HTERT RPE-1 (cell line): Measurements from ENCODE around the gene OR8A1.
"Not testable (repeated sequence)": the region's sequence is repeated elsewhere in the genome, so short reads cannot be mapped to it uniquely, and the experiment has no call there.

Source experiments
- in situ Hi-C: fragments of 300-500 bp; cut with MboI; formaldehyde crosslinking; loops from 4 replicates; pipeline ENCODE4 v1.14.3; 2020; ENCODE audit warnings: low sequenced_read_pairs

OR8A1 gene

GRCh38 chr11:124591430-124591829 lies 21.6 kb downstream of the OR8A1 start:
- in situ Hi-C loops, result no loop called here

GRCh38 chr11:124592627-124593026 lies 22.8 kb downstream of the OR8A1 start:
- in situ Hi-C loops, result no loop called here

- in situ Hi-C loops, result no loop called here
These were observed 25.5 kb downstream of the OR8A1 start for GRCh38 chr11:124595302-124595701.

- in situ Hi-C loops, result no loop called here
These were observed 27.8 kb downstream of the OR8A1 start for GRCh38 chr11:124597626-124598025.

DNA sequence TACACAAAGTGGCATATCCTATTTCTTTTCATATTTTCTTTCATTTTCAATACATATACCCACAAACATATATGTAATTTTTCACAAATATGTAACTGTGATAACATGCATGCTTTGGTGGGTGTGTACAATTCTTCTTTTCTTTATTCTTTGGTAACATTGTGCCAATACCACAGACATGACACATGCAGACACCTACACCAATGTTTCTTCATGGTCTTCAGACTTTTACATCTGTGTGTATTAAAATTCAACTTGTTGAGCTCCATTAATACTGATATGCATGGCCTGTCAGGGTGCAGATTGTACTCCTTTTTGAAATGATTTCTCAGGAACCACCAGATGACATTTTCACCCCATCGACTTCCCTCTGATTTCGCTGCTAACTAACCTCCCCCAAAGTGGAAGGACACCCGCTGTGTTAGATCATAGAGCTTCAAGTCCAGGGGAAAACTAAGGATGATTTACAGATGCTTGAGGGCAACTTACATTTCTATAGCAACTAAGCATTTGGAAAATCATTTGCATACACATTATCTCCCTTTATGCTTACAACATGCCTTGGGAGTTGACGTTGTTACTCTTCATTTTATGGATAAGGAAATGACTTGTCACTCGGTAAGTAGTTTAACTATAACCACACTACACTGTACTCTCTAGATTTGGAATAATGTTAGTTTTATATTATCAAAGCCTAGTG lies 31.0 kb downstream of the OR8A1 start:
- in situ Hi-C loops, result no loop called here

DNA sequence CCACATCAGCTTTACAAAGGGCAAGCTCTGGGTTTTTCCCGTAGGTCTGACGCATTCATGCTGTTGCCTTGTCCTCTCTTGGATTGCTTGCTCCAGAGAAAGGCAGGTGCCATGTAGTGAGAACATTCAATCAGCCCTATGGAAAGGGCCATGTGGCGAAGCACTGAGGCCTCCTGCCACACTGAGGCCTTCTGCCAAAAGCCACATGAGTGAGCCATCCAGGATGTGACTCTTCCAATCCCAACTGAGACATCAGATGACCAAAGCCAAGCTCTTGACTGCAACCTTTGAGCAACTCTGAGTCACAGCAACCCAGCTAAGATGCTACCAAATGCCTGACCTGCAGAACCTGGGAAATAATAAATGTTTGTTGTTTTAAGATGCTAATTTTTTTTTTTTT lies 32.4 kb downstream of the OR8A1 start:
- in situ Hi-C loops, result no loop called here

- in situ Hi-C loops, result not testable (repeated sequence)
These were observed 32.9 kb downstream of the OR8A1 start for GRCh38 chr11:124602723-124603122.

DNA sequence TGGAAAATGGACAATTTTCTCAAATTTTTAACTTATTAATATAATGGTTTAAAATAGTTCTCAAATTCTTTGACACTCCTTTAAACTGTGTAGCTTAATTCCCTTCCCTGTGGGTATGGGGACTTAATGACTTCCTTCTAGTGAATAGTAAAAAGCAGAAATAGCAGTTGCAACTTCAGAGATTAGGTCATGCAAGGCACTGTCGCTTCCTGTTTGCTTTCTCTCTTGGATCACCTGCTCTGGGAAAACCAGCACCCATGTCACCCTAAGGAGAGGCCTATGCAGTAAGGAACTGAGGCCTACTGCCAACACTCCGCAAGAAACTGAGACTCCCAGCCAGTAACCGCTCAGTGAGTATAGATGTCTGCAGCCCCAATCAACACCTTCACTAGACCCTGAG lies 35.9 kb downstream of the OR8A1 start:
- in situ Hi-C loops, result no loop called here

GRCh38 chr11:124608147-124608546 lies 38.4 kb downstream of the OR8A1 start:
- in situ Hi-C loops, result no loop called here

DNA sequence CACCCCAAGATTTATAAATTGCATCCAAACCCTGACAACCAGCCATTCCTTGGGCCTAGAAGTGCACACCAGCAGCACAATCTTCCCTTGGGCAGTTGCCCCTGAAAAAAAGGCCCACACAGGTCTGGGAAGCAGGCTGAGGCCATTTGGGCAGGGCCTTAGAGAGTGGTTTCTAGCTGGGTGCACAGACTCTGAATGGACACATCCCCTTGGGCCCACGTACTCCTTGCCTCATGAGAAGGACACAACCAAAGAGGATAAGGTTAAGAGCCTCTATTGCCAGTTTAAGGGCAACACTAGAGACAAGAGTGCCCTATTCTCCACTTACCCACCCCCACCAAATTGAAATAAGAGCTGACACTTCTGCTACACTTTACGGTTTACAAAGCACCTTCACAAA lies 40.5 kb downstream of the OR8A1 start:
- in situ Hi-C loops, result no loop called here

- in situ Hi-C loops, result no loop called here
These were observed 41.3 kb downstream of the OR8A1 start, which contains the start of gene PANX3 for GRCh38 chr11:124611064-124611463. PANX3 (plus strand) TSS chr11:124611428; CDS start chr11:124611557, 129 bp downstream.

GRCh38 chr11:124612045-124612444 lies 42.2 kb downstream of the OR8A1 start:
- in situ Hi-C loops, result no loop called here

GRCh38 chr11:124612567-124613246 lies 42.9 kb downstream of the OR8A1 start:
- in situ Hi-C loops, result no loop called here

- in situ Hi-C loops, result no loop called here
These were observed 49.1 kb downstream of the OR8A1 start for GRCh38 chr11:124618863-124619262.
